Left ventricle myocardium inferior (tissue), 1 donor: ENCODE data around the gene FGF1. TPM values are rescaled to one million over a fixed set of nuclear protein-coding genes. Genes with fewer than 3 reads are reported as not detected.
A peak's percentile ranks its signal among the peaks of the same experiment; 100 is the strongest.

ENCODE experiments used
- DNase-seq: peaks from one replicate; pipeline ENCODE4 v3.0.0-alpha.2; 2020
- H3K27ac ChIP-seq: fragments of 200-600 bp; replicated peaks from 2 replicates; pipeline ENCODE4 v1.8.0; 2021
- H3K27me3 ChIP-seq: fragments of 200-600 bp; 2 replicates; pipeline ENCODE4 v1.8.0; 2021; ENCODE audit warnings: low read depth
- H3K36me3 ChIP-seq: fragments of 200-600 bp; 2 replicates; pipeline ENCODE4 v1.8.0; 2021
- H3K4me1 ChIP-seq: fragments of 200-600 bp; 2 replicates; pipeline ENCODE4 v1.8.0; 2021
- H3K4me3 ChIP-seq: fragments of 200-600 bp; 2 replicates; pipeline ENCODE4 v1.8.0; 2021; ENCODE audit warnings: mild to moderate bottlenecking, moderate library complexity
- H3K9me3 ChIP-seq: fragments of 200-600 bp; replicated peaks from 2 replicates; pipeline ENCODE4 v1.8.0; 2021
- intact Hi-C: fragments of 100-400 bp; cut with micrococcal nuclease; formaldehyde crosslinking; loops from one replicate; pipeline ENCODE4 v1.11.0; 2022
- total RNA-seq: library from RNA; stranded (reverse); fragmentation: NEBNext Ultra II Directional; extraction: Animal tissue kit (Norgen Biotek cat#: 25700); gene quantifications from one replicate; pipeline ENCODE4 v1.2.1, GENCODE V29; 2021
- TF ChIP-seq, protein P1 (sequence below): fragments of 200-600 bp; IDR thresholded peaks from 2 replicates; pipeline ENCODE4 v1.8.0; 2021; ENCODE audit warnings: antibody characterized with exemption, mild to moderate bottlenecking, borderline replicate concordance
- donor health status: DM: no; HTN: yes; CAD: no; lungs with severe emphysema.

Gene FGF1
- total RNA-seq, 1 donor from 2014 or later = 59.9 TPM

DNA sequence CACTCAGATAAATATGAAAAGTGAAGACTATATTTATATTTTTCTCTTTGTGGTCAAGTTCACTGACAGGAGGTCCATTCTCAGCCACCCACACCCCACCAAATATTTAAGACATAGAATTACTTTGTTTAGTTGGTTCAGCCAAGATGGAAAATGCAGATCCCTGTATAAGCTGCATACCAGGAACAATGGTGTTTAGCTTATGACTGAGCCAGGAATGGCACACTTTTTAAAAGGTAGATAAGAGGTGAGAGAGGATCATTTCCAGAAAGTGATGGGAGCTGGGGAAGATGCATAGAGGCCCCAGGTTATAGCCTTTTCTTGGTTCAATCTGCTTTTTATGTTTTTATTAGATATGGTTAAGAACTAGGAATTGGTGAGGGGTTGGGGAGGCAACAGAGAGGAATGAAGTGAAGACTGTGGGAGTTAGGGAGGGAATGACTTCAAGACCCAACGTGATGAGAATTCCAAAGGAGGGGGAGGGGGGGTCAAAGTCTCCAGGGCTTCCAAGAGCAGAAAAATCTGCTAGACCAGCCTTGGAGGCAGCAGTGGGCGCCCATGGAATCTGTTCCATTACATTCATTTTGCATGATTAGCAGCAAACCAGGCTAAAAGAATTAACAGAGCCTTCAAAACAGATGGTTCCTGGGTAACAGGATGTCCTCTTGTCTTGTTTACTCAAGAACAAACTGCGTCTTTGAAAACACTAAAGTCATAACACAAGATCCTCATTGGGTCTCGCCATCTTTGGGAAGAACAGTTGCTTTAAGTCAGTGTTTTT is 95.2 kb downstream of the FGF1 start:
- no peaks in the 10 kb centered on the region for H3K27me3 ChIP-seq
- DNase-seq = no peak
- peak overlapping the region; percentile 52 for H3K27ac ChIP-seq
- TF ChIP-seq, protein P1, sequence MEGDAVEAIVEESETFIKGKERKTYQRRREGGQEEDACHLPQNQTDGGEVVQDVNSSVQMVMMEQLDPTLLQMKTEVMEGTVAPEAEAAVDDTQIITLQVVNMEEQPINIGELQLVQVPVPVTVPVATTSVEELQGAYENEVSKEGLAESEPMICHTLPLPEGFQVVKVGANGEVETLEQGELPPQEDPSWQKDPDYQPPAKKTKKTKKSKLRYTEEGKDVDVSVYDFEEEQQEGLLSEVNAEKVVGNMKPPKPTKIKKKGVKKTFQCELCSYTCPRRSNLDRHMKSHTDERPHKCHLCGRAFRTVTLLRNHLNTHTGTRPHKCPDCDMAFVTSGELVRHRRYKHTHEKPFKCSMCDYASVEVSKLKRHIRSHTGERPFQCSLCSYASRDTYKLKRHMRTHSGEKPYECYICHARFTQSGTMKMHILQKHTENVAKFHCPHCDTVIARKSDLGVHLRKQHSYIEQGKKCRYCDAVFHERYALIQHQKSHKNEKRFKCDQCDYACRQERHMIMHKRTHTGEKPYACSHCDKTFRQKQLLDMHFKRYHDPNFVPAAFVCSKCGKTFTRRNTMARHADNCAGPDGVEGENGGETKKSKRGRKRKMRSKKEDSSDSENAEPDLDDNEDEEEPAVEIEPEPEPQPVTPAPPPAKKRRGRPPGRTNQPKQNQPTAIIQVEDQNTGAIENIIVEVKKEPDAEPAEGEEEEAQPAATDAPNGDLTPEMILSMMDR = no peak
- peaks cover 6% of the 10 kb centered on the region for H3K36me3 ChIP-seq
- no peak overlapping the region for H3K4me3 ChIP-seq
- intact Hi-C loops = no loop called here
- H3K4me1 ChIP-seq = no peaks in the 10 kb centered on the region
- no peaks in the 10 kb centered on the region for H3K9me3 ChIP-seq

DNA sequence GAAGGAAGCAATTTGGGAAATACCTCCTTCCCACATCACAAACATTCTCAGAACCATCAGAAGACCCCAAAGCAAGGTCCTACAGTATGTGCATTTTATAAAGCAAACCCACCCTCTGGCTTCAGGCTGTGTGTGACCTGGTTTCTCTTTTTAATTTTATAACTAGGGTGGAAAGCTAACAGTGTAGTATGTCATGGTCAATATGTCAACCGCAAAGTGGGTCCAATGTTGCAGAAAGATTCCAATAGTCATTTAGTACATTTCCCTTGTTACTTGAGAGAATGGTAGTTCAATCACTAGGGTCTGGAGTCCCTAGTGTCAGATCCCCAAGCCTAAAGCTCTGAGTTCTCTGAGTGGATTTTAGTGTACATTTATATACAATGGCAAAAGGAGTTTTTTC is 96.2 kb downstream of the FGF1 start:
- H3K27me3 ChIP-seq = no peaks in the 10 kb centered on the region
- intact Hi-C loops = no loop called here
- no peaks in the 10 kb centered on the region for H3K36me3 ChIP-seq
- no peak overlapping the region for H3K4me3 ChIP-seq
- H3K4me1 ChIP-seq = no peaks in the 10 kb centered on the region
- DNase-seq = no peak
- TF ChIP-seq, protein P1 = no peak
- H3K9me3 ChIP-seq = no peaks in the 10 kb centered on the region
- H3K27ac ChIP-seq = no peak overlapping the region

- Histone ChIP-seq H3K4me3 (no peak overlapping the region), H3K27me3 (no peaks in the 10 kb centered on the region), H3K9me3 (no peaks in the 10 kb centered on the region), H3K4me1 (no peaks in the 10 kb centered on the region), H3K27ac (no peak overlapping the region), H3K36me3 (no peaks in the 10 kb centered on the region)
- intact Hi-C loops = no loop called here
- TF ChIP-seq, protein P1 = peak; percentile 61
- DNase-seq = no peak
Measured at GRCh38 chr5:142587354-142587965, 98.4 kb downstream of the FGF1 start.

- Histone ChIP-seq H3K27ac (no peak overlapping the region), H3K36me3 (no peaks in the 10 kb centered on the region), H3K4me3 (no peak overlapping the region), H3K27me3 (no peaks in the 10 kb centered on the region), H3K9me3 (no peaks in the 10 kb centered on the region), H3K4me1 (no peaks in the 10 kb centered on the region)
- no peak for DNase-seq
- TF ChIP-seq, protein P1 = no peak
- intact Hi-C loops = no loop called here
Measured at GRCh38 chr5:142586552-142586951, 99.3 kb downstream of the FGF1 start.

DNA sequence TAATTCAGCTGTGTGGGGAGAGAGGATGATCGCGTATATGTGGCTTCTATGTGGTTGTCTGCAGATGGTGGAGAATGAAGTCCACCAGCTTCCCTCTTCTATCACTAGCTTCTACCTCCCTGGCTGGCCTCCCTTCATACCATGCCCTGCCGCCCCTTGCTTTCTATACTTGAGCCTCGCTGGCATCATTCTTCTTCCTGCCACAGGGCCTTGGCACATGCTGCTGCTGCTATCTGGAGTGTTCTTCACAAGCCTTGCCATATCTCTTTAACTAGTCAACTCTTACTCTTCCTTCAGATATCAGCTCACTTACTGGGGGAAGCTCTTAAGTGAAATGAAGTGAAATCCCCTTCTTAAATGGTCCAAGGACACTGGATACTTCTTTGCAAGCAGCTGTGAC is 100.4 kb downstream of the FGF1 start:
- Histone ChIP-seq H3K4me3 (no peak overlapping the region), H3K27ac (no peak overlapping the region), H3K27me3 (no peaks in the 10 kb centered on the region), H3K9me3 (no peaks in the 10 kb centered on the region), H3K36me3 (no peaks in the 10 kb centered on the region), H3K4me1 (no peaks in the 10 kb centered on the region)
- no peak for DNase-seq
- intact Hi-C loops = no loop called here
- TF ChIP-seq, protein P1 = no peak
